ENCODE measurements around the gene MAPK8IP1.

- no peak for TF ChIP-seq ARNTL (CRISPR knock-in tag; IDR thresholded peaks at IDR 0.05; ENCODE audit: borderline replicate concordance, low read depth)
- TF ChIP-seq, protein P1, sequence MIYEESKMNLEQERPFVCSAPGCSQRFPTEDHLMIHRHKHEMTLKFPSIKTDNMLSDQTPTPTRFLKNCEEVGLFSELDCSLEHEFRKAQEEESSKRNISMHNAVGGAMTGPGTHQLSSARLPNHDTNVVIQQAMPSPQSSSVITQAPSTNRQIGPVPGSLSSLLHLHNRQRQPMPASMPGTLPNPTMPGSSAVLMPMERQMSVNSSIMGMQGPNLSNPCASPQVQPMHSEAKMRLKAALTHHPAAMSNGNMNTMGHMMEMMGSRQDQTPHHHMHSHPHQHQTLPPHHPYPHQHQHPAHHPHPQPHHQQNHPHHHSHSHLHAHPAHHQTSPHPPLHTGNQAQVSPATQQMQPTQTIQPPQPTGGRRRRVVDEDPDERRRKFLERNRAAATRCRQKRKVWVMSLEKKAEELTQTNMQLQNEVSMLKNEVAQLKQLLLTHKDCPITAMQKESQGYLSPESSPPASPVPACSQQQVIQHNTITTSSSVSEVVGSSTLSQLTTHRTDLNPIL (CRISPR knock-in tag; IDR thresholded peaks at IDR 0.05; ENCODE audit: low read depth), result no peak
Observed at GRCh38 chr11:45933846-45934579, 48.6 kb downstream of the MAPK8IP1 start.

All from SK-N-SH treated with all-trans-retinoic acid at 6 μM for 48 hours (cell line).